ENCODE measurements around the gene MMP25. TPM values are rescaled to one million over a fixed set of nuclear protein-coding genes. Genes with fewer than 3 reads are reported as not detected.

The MMP25 gene
- not detected in 2 replicates for polyA plus RNA-seq (2011; rRNA removed)
- 0.09 TPM in 1 of 2 replicates, not detected in the other for polyA minus RNA-seq (2011; rRNA and poly(A)+ RNA removed)

GRCh38 chr16:3045758-3046640 is at the start of gene MMP25:
TSS of gene MMP25 (plus strand) at chr16:3046561. CDS start at chr16:3046918, 357 bp downstream.
- TF ChIP-seq CTCF (IDR thresholded peaks at IDR 0.05; ENCODE audit: low read depth, low read length) = no peak
- POLR2A ChIA-PET = interaction anchor here (1.1 kb wide), 2 partner anchors 25 to 83 kb away, joined by 3 to 4 read pairs; no protein-coding TSS in a partner anchor
- Histone ChIP-seq H3K4me3 (ENCODE audit: low read depth, low read length) (peak within 1 kb of the TSS; percentile 50), H3K27ac (ENCODE audit: low read depth, low read length) (no peak within 1 kb of the TSS), H3K27me3 (ENCODE audit: control insufficient read depth, insufficient read depth, low read length) (peaks cover 60% of the 10 kb centered on the region), H3K9me3 (ENCODE audit: control insufficient read depth, insufficient read depth, low read length) (no peaks in the 10 kb centered on the region; the same call in 1 of the 2 replicates)
- no peak for DNase-seq (ENCODE audit: low read depth, low spot score)
- CTCF ChIA-PET = interaction anchor here (2.2 kb wide), 1 partner anchor 13 kb away, joined by 7 read pairs; no protein-coding TSS in a partner anchor

GRCh38 chr16:2999929-3000328 is 46.4 kb upstream of the MMP25 start:
- ChIA-PET POLR2A (no interaction called here), CTCF (no interaction called here)
- TF ChIP-seq CTCF (IDR thresholded peaks at IDR 0.05; ENCODE audit: low read depth, low read length) = no peak

GRCh38 chr16:3000540-3000939 is 45.8 kb upstream of the MMP25 start:
- H3K4me3 ChIP-seq (ENCODE audit: low read depth, low read length) = no peak overlapping the region
- no peak for DNase-seq (ENCODE audit: low read depth, low spot score)
- H3K9me3 ChIP-seq (ENCODE audit: control insufficient read depth, insufficient read depth, low read length) = no peaks in the 10 kb centered on the region; the same call in 1 of the 2 replicates
- ChIA-PET POLR2A (no interaction called here), CTCF (no interaction called here)
- TF ChIP-seq CTCF (IDR thresholded peaks at IDR 0.05; ENCODE audit: low read depth, low read length) = no peak
- H3K27me3 ChIP-seq (ENCODE audit: control insufficient read depth, insufficient read depth, low read length) = peaks cover 53% of the 10 kb centered on the region
- H3K27ac ChIP-seq (ENCODE audit: low read depth, low read length) = no peak overlapping the region

More at GRCh38 chr16:2999929-3000328, 46.4 kb upstream of the MMP25 start:
- peaks cover 51% of the 10 kb centered on the region for H3K27me3 ChIP-seq (ENCODE audit: control insufficient read depth, insufficient read depth, low read length)
- DNase-seq (ENCODE audit: low read depth, low spot score) = no peak
- H3K4me3 ChIP-seq (ENCODE audit: low read depth, low read length) = no peak overlapping the region
- H3K27ac ChIP-seq (ENCODE audit: low read depth, low read length) = no peak overlapping the region
- H3K9me3 ChIP-seq (ENCODE audit: control insufficient read depth, insufficient read depth, low read length) = no peaks in the 10 kb centered on the region; the same call in 1 of the 2 replicates

GRCh38 chr16:3001316-3001715 is 45.0 kb upstream of the MMP25 start:
- CTCF ChIA-PET = no interaction called here
- peaks cover 55% of the 10 kb centered on the region for H3K27me3 ChIP-seq (ENCODE audit: control insufficient read depth, insufficient read depth, low read length)

More at GRCh38 chr16:3001316-3001715, 45.0 kb upstream of the MMP25 start:
- Histone ChIP-seq H3K9me3 (ENCODE audit: control insufficient read depth, insufficient read depth, low read length) (no peaks in the 10 kb centered on the region; the same call in 1 of the 2 replicates), H3K4me3 (ENCODE audit: low read depth, low read length) (no peak overlapping the region), H3K27ac (ENCODE audit: low read depth, low read length) (no peak overlapping the region)
- POLR2A ChIA-PET = no interaction called here
- no peak for TF ChIP-seq CTCF (IDR thresholded peaks at IDR 0.05; ENCODE audit: low read depth, low read length)
- no peak for DNase-seq (ENCODE audit: low read depth, low spot score)

Data from AG04450 (cell line).